ENCODE results near the gene CLEC19A.
"Not testable (repeated sequence)": the region's sequence is repeated elsewhere in the genome, so short reads cannot be mapped to it uniquely, and the experiment has no call there.

The CLEC19A gene

GRCh38 chr16:19295393-19295792 lies 9.9 kb downstream of the CLEC19A start:
- H3K4me3 Mint-ChIP-seq: no peak overlapping the region
- H3K36me3 Mint-ChIP-seq (ENCODE audit: low read depth): no peaks in the 10 kb centered on the region
- peak overlapping the region; percentile 22 for H3K27ac Mint-ChIP-seq
- peaks cover 22% of the 10 kb centered on the region for H3K4me1 Mint-ChIP-seq (ENCODE audit: low read depth)
- peaks cover 19% of the 10 kb centered on the region for H3K9me3 Mint-ChIP-seq
- H3K27me3 Mint-ChIP-seq: peaks cover 21% of the 10 kb centered on the region

DNA sequence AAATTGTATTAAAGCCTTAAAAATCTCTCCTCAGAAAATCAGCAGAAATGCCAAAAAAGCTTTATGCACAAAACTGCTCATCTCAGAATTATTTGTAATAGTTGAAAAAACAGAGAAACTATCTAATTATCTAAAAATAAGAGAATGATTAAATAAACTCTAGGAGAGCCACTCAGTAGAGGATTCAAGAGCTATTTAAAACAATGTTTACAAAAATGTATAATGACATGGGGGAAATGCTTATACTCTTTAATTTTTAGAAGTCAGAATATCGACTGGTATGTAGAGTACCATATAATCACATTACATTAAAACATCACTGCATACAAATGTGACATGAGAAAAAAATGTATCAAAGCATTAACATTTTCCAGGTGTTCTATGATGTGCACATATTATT lies 11.9 kb downstream of the CLEC19A start:
- H3K4me3 Mint-ChIP-seq: no peak overlapping the region
- no peak overlapping the region for H3K27ac Mint-ChIP-seq
- H3K4me1 Mint-ChIP-seq (ENCODE audit: low read depth): peaks cover 22% of the 10 kb centered on the region
- H3K36me3 Mint-ChIP-seq (ENCODE audit: low read depth): no peaks in the 10 kb centered on the region
- peaks cover 29% of the 10 kb centered on the region for H3K27me3 Mint-ChIP-seq
- peaks cover 15% of the 10 kb centered on the region for H3K9me3 Mint-ChIP-seq

- no peak overlapping the region for H3K27ac Mint-ChIP-seq
- peaks cover 4% of the 10 kb centered on the region for H3K9me3 Mint-ChIP-seq
- H3K4me1 Mint-ChIP-seq (ENCODE audit: low read depth): peaks cover 8% of the 10 kb centered on the region
- H3K4me3 Mint-ChIP-seq: no peak overlapping the region
- H3K27me3 Mint-ChIP-seq: peaks cover 22% of the 10 kb centered on the region
- H3K36me3 Mint-ChIP-seq (ENCODE audit: low read depth): no peaks in the 10 kb centered on the region
Measured at GRCh38 chr16:19299565-19299964, 14.0 kb downstream of the CLEC19A start.

GRCh38 chr16:19301931-19302330 lies 16.4 kb downstream of the CLEC19A start:
- H3K9me3 Mint-ChIP-seq: no peaks in the 10 kb centered on the region

DNA sequence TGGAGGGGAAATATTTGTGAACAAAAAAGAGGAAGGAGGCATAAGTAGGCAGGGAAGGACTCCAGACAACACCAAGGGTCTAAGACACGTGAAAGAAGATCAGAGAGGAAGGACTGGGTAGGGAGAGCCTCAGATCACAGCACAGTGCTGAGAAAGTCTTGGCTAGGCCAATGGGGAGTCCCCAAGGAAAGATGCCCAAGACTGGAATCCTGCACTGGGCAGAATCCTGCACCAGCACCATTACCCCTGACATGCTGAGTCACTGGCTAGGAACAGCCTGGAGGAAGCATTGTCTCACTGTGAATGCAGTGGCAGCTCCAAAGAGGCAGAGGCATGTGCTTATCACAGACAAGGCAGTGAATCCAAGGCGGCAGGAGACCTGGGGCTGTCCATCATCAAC lies 19.2 kb downstream of the CLEC19A start:
- no peaks in the 10 kb centered on the region for H3K4me1 Mint-ChIP-seq (ENCODE audit: low read depth)
- no peak overlapping the region for H3K4me3 Mint-ChIP-seq
- no peak overlapping the region for H3K27ac Mint-ChIP-seq
- H3K9me3 Mint-ChIP-seq: no peaks in the 10 kb centered on the region
- no peaks in the 10 kb centered on the region for H3K36me3 Mint-ChIP-seq (ENCODE audit: low read depth)
- peaks cover 18% of the 10 kb centered on the region for H3K27me3 Mint-ChIP-seq

More at GRCh38 chr16:19301931-19302330, 16.4 kb downstream of the CLEC19A start:
- no peak overlapping the region for H3K4me3 Mint-ChIP-seq
- H3K27ac Mint-ChIP-seq: peak overlapping the region; percentile 45
- no peaks in the 10 kb centered on the region for H3K4me1 Mint-ChIP-seq (ENCODE audit: low read depth)
- H3K36me3 Mint-ChIP-seq (ENCODE audit: low read depth): no peaks in the 10 kb centered on the region
- peaks cover 18% of the 10 kb centered on the region for H3K27me3 Mint-ChIP-seq

GRCh38 chr16:19305443-19305842 lies 19.9 kb downstream of the CLEC19A start:
- Mint-ChIP-seq H3K27ac (no peak overlapping the region), H3K36me3 (ENCODE audit: low read depth) (no peaks in the 10 kb centered on the region), H3K9me3 (no peaks in the 10 kb centered on the region), H3K27me3 (peaks cover 17% of the 10 kb centered on the region), H3K4me1 (ENCODE audit: low read depth) (no peaks in the 10 kb centered on the region), H3K4me3 (no peak overlapping the region)

DNA sequence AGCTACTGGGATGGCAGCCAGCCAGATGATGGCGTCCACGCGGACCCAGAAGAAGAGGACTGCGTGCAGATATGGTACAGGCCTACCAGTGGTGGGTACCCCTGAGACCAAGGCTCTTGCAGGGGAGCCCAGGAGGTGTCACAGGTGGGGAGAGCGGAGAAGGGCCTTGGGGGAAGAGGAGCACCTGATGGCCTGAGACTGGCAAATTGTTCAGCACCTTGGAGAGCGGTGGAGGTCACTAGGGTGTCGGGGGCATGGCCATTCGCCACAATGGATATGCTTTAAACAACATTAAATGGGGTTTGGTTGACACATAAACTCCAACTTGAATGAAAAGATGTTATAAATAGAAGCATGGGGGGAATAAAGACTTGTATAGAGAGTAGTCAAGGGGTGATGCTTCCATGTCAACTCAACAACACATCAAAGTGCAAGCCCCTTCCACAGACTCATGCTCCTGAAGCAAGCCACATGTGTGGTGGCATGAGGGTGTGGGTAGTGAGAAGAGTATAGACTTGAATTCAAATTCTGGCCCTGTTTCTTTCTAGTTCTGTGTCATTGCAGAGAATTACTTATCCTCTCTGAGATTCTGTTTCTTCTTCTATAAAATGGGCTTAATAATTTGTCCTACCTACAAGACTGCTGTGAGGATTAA lies 22.2 kb downstream of the CLEC19A start:
- Mint-ChIP-seq H3K4me1 (ENCODE audit: low read depth) (no peaks in the 10 kb centered on the region), H3K27me3 (peaks cover 4% of the 10 kb centered on the region), H3K9me3 (no peaks in the 10 kb centered on the region), H3K36me3 (ENCODE audit: low read depth) (no peaks in the 10 kb centered on the region), H3K4me3 (no peak overlapping the region), H3K27ac (no peak overlapping the region)

DNA sequence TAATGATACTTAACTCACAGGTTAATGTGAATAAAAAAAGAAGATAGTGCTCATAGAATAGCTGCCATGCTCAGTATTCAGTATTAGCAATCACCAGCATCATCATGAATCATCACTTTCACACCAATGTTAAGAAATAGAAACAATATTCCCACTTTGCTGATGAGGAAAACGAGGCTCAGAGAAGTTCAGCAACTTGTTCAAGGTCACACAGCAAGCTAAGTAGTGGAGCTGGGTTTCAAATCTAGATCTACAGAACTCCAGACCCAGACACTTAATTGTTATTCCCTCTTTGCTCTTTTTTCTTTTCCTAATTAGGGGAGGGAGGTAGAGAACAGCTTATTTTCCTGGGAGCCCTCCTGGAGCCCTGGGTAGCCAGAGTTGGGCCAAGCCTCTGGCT lies 22.9 kb downstream of the CLEC19A start:
- Mint-ChIP-seq H3K36me3 (ENCODE audit: low read depth) (no peaks in the 10 kb centered on the region), H3K27me3 (peaks cover 4% of the 10 kb centered on the region), H3K9me3 (no peaks in the 10 kb centered on the region), H3K4me3 (no peak overlapping the region), H3K27ac (no peak overlapping the region), H3K4me1 (ENCODE audit: low read depth) (no peaks in the 10 kb centered on the region)

GRCh38 chr16:19309178-19309577 lies 23.6 kb downstream of the CLEC19A start:
- Mint-ChIP-seq H3K4me1 (ENCODE audit: low read depth) (no peaks in the 10 kb centered on the region), H3K4me3 (no peak overlapping the region), H3K27ac (no peak overlapping the region), H3K9me3 (no peaks in the 10 kb centered on the region), H3K36me3 (ENCODE audit: low read depth) (no peaks in the 10 kb centered on the region), H3K27me3 (peaks cover 4% of the 10 kb centered on the region)

- Mint-ChIP-seq H3K4me1 (ENCODE audit: low read depth) (no peaks in the 10 kb centered on the region), H3K27me3 (no peaks in the 10 kb centered on the region), H3K36me3 (ENCODE audit: low read depth) (no peaks in the 10 kb centered on the region), H3K9me3 (no peaks in the 10 kb centered on the region), H3K4me3 (no peak overlapping the region), H3K27ac (no peak overlapping the region)
Measured at GRCh38 chr16:19314718-19315425, 29.3 kb downstream of the CLEC19A start.

DNA sequence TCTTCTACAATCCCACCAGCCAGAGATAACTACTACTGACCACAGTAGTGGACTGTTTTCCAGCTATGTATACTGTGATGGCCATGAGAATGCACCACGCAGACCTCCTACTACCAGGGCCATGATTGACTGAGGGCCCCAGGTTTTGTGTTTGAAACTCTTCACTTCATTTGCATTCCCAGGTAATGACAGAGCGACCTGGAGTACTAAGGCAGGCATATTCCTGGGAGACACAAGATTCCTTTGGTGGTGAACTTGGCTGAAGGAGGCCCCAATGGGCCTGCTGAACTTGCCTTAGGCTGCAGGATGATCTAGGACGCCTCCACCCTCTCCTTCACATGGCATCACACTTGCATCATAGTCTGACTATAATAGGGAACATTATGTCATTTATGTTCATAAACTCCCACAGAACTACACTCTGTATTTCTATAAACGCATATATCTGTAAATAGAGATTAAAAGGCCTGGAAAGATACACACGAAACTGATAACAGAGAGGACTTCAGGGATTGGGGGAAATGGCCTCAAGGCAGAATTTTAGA lies 30.4 kb downstream of the CLEC19A start:
- no peaks in the 10 kb centered on the region for H3K9me3 Mint-ChIP-seq
- no peaks in the 10 kb centered on the region for H3K36me3 Mint-ChIP-seq (ENCODE audit: low read depth)
- H3K4me1 Mint-ChIP-seq (ENCODE audit: low read depth): no peaks in the 10 kb centered on the region
- no peak overlapping the region for H3K27ac Mint-ChIP-seq
- no peaks in the 10 kb centered on the region for H3K27me3 Mint-ChIP-seq
- H3K4me3 Mint-ChIP-seq: no peak overlapping the region

DNA sequence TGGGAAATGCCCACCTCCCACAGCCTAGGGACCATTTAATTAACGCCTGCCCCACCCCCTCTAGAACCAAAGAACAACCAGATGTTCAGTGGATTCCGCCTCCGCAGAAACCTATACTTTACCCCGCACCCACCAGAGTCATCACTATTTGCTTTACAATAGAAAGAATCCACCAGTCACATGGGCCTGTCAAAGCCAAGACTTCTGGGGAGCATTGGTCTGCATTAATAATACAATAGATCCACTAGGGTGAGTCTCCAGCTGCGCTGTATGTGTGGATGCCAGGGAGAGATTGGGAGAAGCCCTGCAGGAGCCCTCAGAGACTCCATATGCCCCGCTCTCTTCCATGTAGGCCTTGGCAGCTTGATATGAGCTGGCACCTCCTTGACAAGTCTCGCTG lies 31.3 kb downstream of the CLEC19A start:
- Mint-ChIP-seq H3K9me3 (no peaks in the 10 kb centered on the region), H3K27ac (no peak overlapping the region), H3K27me3 (peaks cover 4% of the 10 kb centered on the region), H3K4me1 (ENCODE audit: low read depth) (no peaks in the 10 kb centered on the region), H3K36me3 (ENCODE audit: low read depth) (no peaks in the 10 kb centered on the region), H3K4me3 (no peak overlapping the region)

GRCh38 chr16:19321186-19321585 lies 35.7 kb downstream of the CLEC19A start:
- H3K9me3 Mint-ChIP-seq; H3K36me3 Mint-ChIP-seq (ENCODE audit: low read depth); H3K27ac Mint-ChIP-seq; H3K4me3 Mint-ChIP-seq; H3K4me1 Mint-ChIP-seq (ENCODE audit: low read depth); H3K27me3 Mint-ChIP-seq: not testable (repeated sequence)

- Mint-ChIP-seq H3K36me3 (ENCODE audit: low read depth) (no peaks in the 10 kb centered on the region), H3K4me3 (no peak overlapping the region), H3K4me1 (ENCODE audit: low read depth) (no peaks in the 10 kb centered on the region)
Measured at GRCh38 chr16:19323596-19323995, 38.1 kb downstream of the CLEC19A start.

DNA sequence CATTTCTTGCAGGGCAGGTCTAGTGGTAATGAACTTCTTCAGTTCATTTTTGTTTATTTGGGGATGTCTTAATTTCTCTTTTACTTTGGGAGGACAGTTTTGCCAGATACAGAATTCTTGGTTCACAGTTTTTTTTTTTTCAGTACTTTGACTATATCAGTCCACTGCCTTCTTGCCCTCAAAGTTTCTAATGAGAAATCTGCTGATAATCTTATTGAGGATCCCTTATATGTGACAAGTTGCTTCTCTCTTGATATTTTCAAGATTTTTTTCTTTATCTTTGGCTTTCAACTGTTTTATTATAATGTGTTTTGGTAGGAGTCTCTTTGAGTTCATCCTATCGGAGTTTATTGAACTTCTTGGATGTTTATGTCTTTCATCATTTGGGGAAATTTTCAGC lies 42.8 kb downstream of the CLEC19A start:
- H3K9me3 Mint-ChIP-seq: peaks cover 3% of the 10 kb centered on the region
- H3K27me3 Mint-ChIP-seq: peaks cover 4% of the 10 kb centered on the region
- H3K27ac Mint-ChIP-seq: no peak overlapping the region
- no peaks in the 10 kb centered on the region for H3K36me3 Mint-ChIP-seq (ENCODE audit: low read depth)
- H3K4me1 Mint-ChIP-seq (ENCODE audit: low read depth): no peaks in the 10 kb centered on the region
- no peak overlapping the region for H3K4me3 Mint-ChIP-seq

More at GRCh38 chr16:19323596-19323995, 38.1 kb downstream of the CLEC19A start:
- Mint-ChIP-seq H3K9me3 (peaks cover 3% of the 10 kb centered on the region), H3K27me3 (peaks cover 11% of the 10 kb centered on the region), H3K27ac (no peak overlapping the region)

Measured in stimulated activated naive CD8-positive, alpha-beta T cell treated with anti-CD3 and anti-CD28 coated beads, Interleukin-15, Interleukin-2, amounts not matched to agents 100 ng/mL and 50 ng/mL, for 24 hours (primary cell).